OCI-LY3 (cell line): Measurements from ENCODE around the gene SLC1A7.

Experiments
- H2AFZ ChIP-seq: fragments of 200-600, 300-600 bp; shearing (Covaris generic); 2 replicates; pipeline ENCODE4 v1.6.0; 2014; ENCODE audit warnings: antibody characterized with exemption, low read depth, low read length
- H3K27ac ChIP-seq: fragments of 200-600, 300-600 bp; sonication (generic); 2 replicates; pipeline ENCODE4 v1.5.1; 2014; ENCODE audit warnings: mild to moderate bottlenecking, low read length, moderate library complexity, mixed read lengths
- H3K27me3 ChIP-seq: fragments of 200-600, 300-600 bp; sonication (generic); 2 replicates; pipeline ENCODE4 v1.6.1; 2014; ENCODE audit warnings: low read depth, low read length, mixed read lengths
- H3K36me3 ChIP-seq: fragments of 200-600, 300-600 bp; sonication (generic); replicated peaks from 2 replicates; pipeline ENCODE3; 2014; ENCODE audit warnings: low read depth, low read length, mixed read lengths
- H3K4me1 ChIP-seq: fragments of 300-600, 200-600 bp; sonication (generic); 2 replicates; pipeline ENCODE4 v1.6.1; 2014; ENCODE audit warnings: low read length, mixed read lengths
- H3K4me2 ChIP-seq: fragments of 200-600, 300-600 bp; sonication (generic); 2 replicates; pipeline ENCODE4 v1.6.1; 2014; ENCODE audit warnings: low read length, mixed read lengths
- H3K4me3 ChIP-seq: fragments of 300-600, 200-600 bp; sonication (generic); 2 replicates; pipeline ENCODE4 v1.5.1; 2014; ENCODE audit warnings: antibody characterized with exemption, mild to moderate bottlenecking, low read length, moderate library complexity
- H3K79me2 ChIP-seq: fragments of 300-600, 200-600 bp; shearing (Covaris generic); 2 replicates; pipeline ENCODE4 v1.6.1; 2014; ENCODE audit warnings: mild to moderate bottlenecking, low read length, mixed read lengths
- H3K9ac ChIP-seq: fragments of 300-600, 200-600 bp; shearing (Covaris generic); 2 replicates; pipeline ENCODE4 v1.6.0; 2014; ENCODE audit warnings: mild to moderate bottlenecking, low read length, moderate library complexity
- H3K9me3 ChIP-seq: fragments of 200-600, 300-600 bp; shearing (Covaris generic); 2 replicates; pipeline ENCODE4 v1.6.1; 2014; ENCODE audit warnings: low read length, mixed read lengths; ENCODE audit not compliant: insufficient read depth
- H4K20me1 ChIP-seq: fragments of 200-600, 300-600 bp; sonication (generic); 2 replicates; pipeline ENCODE4 v1.6.1; 2016; ENCODE audit warnings: low read length, mixed read lengths; ENCODE audit not compliant: insufficient read depth
- CTCF ChIP-seq: fragments of 200-600, 300-600 bp; sonication (generic); IDR thresholded peaks from 2 replicates; pipeline ENCODE4 v1.5.1; 2014; ENCODE audit warnings: antibody characterized with exemption, low read length, low read depth
- EZH2phosphoT487 ChIP-seq: fragments of 200-600 bp; shearing (Covaris generic); IDR thresholded peaks from 2 replicates; pipeline ENCODE4 v1.6.1; 2018; ENCODE audit warnings: antibody characterized with exemption, mixed run types, low read depth

SLC1A7 gene

GRCh38 chr1:53090227-53091147, 52.0 kb downstream of the SLC1A7 start:
- TF ChIP-seq CTCF (no peak), EZH2phosphoT487 (no peak)
- no peak overlapping the region for H2AFZ ChIP-seq

GRCh38 chr1:53089478-53090226, 52.8 kb downstream of the SLC1A7 start:
- no peaks in the 10 kb centered on the region for H3K27me3 ChIP-seq
- no peaks in the 10 kb centered on the region for H4K20me1 ChIP-seq
- no peak overlapping the region for H3K9ac ChIP-seq
- TF ChIP-seq EZH2phosphoT487 = no peak
- no peak for TF ChIP-seq CTCF
- no peak overlapping the region for H3K27ac ChIP-seq
- H3K9me3 ChIP-seq = no peaks in the 10 kb centered on the region
- H3K4me3 ChIP-seq = no peak overlapping the region
- no peaks in the 10 kb centered on the region for H3K36me3 ChIP-seq
- no peaks in the 10 kb centered on the region for H3K4me1 ChIP-seq
- H2AFZ ChIP-seq = no peak overlapping the region
- no peak overlapping the region for H3K4me2 ChIP-seq
- no peaks in the 10 kb centered on the region for H3K79me2 ChIP-seq

More at GRCh38 chr1:53090227-53091147, 52.0 kb downstream of the SLC1A7 start:
- Histone ChIP-seq H4K20me1 (no peaks in the 10 kb centered on the region), H3K4me2 (no peak overlapping the region), H3K27ac (no peak overlapping the region), H3K9me3 (no peaks in the 10 kb centered on the region), H3K36me3 (no peaks in the 10 kb centered on the region), H3K27me3 (no peaks in the 10 kb centered on the region), H3K4me1 (no peaks in the 10 kb centered on the region), H3K79me2 (no peaks in the 10 kb centered on the region), H3K4me3 (no peak overlapping the region), H3K9ac (no peak overlapping the region)

GRCh38 chr1:53088616-53089300, 53.7 kb downstream of the SLC1A7 start:
- H3K4me1 ChIP-seq = no peaks in the 10 kb centered on the region
- H4K20me1 ChIP-seq = no peaks in the 10 kb centered on the region
- no peak overlapping the region for H3K27ac ChIP-seq
- no peak for TF ChIP-seq CTCF
- TF ChIP-seq EZH2phosphoT487 = no peak
- H3K9me3 ChIP-seq = no peaks in the 10 kb centered on the region
- no peak overlapping the region for H3K4me3 ChIP-seq
- no peak overlapping the region for H2AFZ ChIP-seq
- no peak overlapping the region for H3K9ac ChIP-seq
- no peak overlapping the region for H3K4me2 ChIP-seq
- no peaks in the 10 kb centered on the region for H3K79me2 ChIP-seq
- H3K27me3 ChIP-seq = no peaks in the 10 kb centered on the region
- H3K36me3 ChIP-seq = no peaks in the 10 kb centered on the region
